ENCODE measurements around the gene TBX1. TPM values are rescaled to one million over a fixed set of nuclear protein-coding genes. Genes with fewer than 3 reads are reported as not detected.
A peak's percentile ranks its signal among the peaks of the same experiment; 100 is the strongest.

The TBX1 gene
- total RNA-seq, 1 donor from 2014 or later, result 73.2 TPM

GRCh38 chr22:19801340-19802000, 40.9 kb downstream of the TBX1 start:
- no peak for DNase-seq

DNA sequence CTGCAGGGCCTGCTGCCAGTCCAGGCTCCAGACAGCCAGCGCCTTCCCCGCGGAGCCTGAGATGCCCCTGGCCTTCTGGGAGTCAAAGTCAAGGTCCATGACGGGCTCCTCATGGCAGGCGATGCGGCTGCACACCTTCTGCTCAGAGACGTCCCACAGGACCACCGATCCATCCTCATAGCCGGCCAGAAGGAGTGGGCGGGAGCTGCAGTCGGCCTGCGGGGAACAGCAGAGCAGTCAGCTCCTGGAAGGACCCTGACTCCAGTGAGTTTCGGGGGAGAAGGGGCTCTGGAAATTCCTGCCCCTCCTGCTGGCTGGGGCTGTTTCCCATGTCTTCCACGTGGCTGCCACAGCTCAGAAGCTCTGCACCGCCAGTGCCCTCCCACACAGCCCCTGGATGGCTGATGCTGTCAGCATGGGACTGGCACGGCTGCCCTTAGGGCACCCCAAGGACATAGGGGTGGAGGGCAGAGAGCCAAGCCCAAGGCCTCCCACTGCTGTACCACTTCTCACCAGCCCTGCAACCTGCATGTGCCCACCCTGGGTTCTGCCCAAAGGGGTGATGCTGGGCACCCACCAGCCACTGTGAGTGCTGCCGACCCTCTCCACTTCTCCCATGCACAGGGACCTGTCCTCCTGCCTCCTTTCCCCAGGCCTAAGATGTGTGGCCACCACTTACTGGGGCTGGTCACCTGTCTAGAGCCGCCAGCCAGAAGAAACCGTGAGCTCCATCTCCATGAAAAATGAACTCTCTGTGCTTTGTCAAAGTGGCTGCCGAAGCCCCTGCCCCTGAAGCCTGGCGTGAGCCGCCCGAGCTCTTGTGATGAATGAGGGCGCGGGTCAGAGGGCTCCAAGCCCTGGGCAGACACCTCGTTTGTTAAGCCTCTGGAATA, 41.7 kb downstream of the TBX1 start:
- DNase-seq, result no peak

- no peak for DNase-seq
These were observed 42.5 kb downstream of the TBX1 start for GRCh38 chr22:19802894-19803735.

GRCh38 chr22:19803736-19804267, 43.2 kb downstream of the TBX1 start:
- DNase-seq, result no peak

DNA sequence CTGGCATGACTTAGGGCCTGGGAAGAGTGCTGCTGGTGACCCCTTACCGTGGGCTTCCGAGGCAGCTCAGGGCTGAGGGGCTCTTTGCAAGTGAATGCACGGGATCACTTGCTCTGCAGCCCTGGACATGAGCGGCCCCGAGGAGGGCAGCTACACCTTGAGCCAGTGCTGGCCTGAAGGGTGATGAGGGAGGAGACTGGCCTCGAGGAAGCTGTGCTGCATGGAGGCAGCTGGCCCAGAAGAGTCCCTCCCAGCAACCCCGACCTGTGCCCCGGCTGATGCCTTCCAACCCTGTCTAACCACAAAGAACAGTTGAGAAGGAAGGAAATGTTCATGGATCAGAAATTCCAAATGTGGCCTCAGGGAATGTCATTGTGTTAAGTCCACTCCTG, 45.2 kb downstream of the TBX1 start:
- peak; percentile 67 for DNase-seq

GRCh38 chr22:19806213-19807160, 45.9 kb downstream of the TBX1 start:
- DNase-seq, result peak; percentile 55

DNA sequence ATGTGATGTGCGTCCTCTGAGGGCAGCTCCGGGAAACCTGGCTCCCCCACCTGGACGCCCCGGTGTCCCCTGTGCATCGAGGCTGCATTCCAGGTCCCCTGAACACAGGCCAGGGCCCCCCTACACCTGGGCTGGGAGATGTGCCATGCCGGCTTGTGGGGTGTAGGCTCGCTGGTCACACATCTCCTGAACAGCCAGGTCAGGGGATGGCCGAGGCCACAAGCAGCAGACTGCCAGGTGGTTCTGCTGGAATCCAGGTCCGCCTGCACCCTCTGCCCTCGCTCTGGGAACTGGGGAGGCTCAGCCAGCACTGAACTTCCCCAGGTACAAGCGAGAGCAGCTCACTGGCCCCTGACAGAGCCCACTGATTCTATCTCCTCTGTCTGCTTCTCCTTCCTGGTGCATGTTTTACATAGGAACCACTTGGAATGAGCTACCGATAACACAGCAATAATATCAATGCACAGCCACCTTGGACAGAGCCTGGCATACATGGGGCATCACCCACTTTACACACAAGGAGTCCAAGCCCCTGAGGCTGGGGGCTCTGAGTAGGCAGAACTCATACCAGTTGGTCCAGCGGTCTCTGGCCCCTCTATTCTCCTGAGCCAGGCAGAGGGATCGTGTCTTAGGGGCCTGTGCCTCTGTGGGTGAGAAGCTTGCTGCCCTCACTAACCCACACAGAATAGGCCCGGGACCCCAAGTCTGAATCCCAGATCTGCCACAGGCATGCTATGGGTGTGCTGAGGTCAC, 46.8 kb downstream of the TBX1 start:
- no peak for DNase-seq

DNA sequence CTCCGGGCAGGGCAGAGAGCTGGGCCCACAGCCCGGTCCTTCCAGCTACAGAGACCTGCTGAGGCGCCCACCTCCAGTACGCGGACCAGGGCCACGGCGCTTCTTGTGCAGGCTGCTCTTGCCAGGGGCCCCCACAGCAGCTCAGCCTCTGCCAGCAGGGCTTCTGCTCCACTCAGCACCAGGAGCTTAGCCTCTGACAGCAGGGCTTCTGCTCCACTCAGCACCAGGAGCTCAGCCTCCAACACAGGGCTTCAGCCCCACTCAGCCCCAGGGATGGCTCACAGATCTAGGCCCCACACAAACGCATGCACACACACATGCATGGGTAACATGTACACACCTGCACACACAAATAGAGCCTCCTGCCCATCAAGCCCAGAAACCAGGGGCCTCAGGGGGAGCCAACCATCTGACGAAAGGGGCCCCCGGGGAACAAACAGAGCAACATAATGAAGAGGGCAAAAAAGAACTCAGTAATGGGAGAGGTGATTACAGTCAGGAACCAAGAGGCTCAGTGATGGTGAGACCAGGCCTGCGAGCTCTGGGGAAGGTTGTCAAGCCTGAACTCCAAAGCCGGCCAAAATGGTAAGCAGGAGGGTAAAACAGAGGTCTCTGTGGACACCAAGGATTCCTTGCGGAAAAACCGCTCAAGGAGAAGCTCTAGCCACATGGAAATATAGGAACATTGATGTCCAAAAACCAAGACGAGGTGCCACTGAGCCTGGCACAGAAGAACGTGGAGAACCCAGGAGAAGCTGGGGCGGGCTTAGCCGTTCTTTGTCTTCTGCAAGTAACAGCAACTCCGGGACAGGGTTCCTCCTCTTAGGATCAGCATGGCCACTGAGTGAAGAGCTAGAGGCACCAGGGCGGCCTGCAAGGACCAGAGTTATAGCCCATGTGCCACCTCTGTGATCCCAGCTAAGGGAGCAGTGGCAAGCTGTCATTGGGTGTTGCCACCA, 47.6 kb downstream of the TBX1 start:
- DNase-seq, result no peak

DNA sequence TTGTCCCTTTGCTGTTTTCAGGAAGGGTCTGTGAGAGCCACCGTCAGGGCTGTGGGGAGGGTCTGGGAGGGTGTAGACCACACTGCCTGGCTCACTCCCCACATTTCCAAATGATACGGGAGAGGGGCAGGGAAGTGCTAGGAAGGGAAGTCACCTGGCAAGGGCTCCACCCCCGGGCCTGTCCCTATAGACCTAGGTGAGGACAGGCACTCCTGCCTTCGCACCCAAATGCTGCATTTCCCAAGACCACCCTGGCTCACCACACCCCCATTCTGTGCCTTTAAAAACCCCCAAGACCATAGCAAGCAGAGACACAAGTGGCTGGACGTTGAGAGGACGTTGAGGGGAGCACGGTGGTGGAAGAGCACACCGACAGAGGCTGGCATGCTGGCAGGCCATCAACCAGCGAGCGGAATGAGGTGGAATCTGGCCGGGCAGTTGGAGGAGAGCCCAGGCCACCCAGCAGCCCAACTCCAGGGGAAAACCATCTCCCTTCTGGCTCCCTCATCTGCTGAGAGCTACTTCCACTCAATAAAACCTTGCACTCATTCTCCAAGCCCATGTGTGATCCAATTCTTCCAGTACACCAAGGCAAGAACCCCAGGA, 48.4 kb downstream of the TBX1 start:
- no peak for DNase-seq

DNA sequence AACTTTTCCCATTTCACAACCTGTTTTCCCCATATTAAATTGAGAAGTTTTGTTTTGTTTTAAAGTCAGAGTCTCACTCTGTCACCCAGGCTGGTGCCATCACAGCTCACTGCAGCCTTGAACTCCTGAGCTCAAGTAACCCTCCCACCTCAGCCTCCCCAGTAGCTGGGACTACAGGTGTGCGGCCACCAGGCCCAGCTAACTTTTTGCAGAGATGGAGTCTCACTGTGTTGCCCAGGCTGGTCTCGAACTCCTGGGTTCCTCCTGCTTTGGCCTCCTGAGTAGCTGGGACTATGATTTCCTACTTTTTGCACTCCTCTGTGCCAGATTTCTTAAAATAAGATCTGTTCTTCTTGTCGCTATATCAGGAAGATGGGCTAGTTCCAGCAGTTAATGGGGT, 49.2 kb downstream of the TBX1 start:
- no peak for DNase-seq

GRCh38 chr22:19810381-19811201, 50.0 kb downstream of the TBX1 start:
- peak; percentile 9 for DNase-seq

DNA sequence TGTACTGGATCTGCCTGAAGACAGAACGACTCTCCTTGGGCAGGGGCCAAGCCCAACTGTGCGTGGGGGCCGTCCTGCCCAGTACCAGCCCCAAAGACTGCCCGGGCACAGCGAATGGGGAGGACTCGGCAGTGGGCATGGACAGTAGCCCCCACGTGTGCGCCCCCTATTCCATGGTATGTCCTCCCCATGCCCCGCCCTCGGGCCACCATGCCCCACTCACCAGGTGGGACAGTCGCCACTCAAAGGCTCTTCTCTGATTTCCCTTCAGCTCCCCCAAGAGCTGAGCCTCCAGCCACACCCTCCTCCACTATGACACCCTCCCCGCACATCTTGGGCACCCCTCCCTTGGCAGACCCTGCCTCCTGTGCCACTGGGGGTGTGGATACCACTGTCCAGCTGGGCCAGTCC, 50.6 kb downstream of the TBX1 start:
- no peak for DNase-seq

DNA sequence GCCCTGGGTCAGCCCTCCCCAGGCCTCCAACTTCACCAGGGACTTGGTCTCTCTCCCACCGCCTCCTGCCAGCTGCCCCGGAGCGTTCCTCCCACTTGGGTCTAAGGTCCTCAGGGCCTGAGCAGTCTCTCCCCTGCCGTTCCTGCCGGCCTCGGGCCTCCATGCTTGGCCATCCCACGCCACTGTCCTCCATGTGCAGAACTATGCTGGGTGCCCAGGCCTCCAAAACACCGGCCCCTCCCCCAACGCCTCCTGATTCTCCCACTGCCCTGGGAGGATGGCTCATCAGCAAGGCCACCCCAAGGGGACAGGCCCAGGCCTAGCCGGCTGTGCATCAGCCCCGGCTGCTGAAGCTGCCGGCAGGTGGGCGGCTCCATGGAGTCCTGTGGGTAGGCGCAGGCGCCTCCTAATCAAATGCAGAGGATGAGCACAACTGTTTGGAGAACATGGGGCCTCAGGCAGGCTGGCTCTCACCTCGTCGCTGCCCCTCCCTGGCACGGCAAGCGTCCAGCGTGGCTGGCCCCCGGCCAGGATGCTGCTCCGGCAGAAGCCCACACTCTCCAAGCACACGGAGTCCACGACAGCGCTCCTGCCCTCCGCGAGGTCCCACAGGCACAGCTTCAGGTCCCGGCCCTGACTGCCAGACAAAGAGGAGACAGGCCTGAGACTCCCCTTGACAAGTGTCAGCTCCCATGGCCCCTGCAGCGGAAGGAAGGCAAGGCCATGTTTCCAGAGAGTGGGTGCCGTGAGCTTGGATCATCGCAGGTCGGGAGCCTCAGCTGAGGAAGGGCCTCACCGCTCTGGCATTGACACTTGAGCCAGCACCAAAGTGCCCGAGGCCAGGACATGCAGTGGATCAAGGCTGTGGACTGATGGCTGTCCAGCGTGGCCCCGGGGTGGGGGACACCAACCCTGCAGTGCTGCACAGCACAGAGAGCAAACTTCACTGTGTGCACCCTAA, 51.5 kb downstream of the TBX1 start:
- DNase-seq, result no peak

GRCh38 chr22:19812910-19813309, 52.3 kb downstream of the TBX1 start:
- DNase-seq, result no peak

GRCh38 chr22:19814428-19814827, 53.9 kb downstream of the TBX1 start:
- DNase-seq, result no peak

GRCh38 chr22:19815093-19815822, 54.7 kb downstream of the TBX1 start:
- no peak for DNase-seq
